GM12891 (cell line): ENCODE data around the gene ATP8A2.

Experiments used
- DNase-seq: peaks from one replicate; pipeline ENCODE4 v3.0.0; 2011; ENCODE audit warnings: low spot score; ENCODE audit not compliant: insufficient read length
- FAIRE-seq: peaks from 2 replicates; lab custom pipeline; 2011; peaks lifted over from hg19 to GRCh38; lab: Jason Lieb, UNC
- PAX5 ChIP-seq: IDR thresholded peaks from 2 replicates; pipeline ENCODE4 v1.6.1; 2011; ENCODE audit warnings: low read length, moderate library complexity, mild to moderate bottlenecking; ENCODE audit not compliant: insufficient read depth, severe bottlenecking
- POLR2A ChIP-seq: IDR thresholded peaks from 2 replicates; pipeline ENCODE4 v1.6.1; 2011; ENCODE audit warnings: low read depth, low read length, control low read depth
- POLR2AphosphoS5 ChIP-seq: IDR thresholded peaks from 2 replicates; pipeline ENCODE4 v1.6.1; 2011; ENCODE audit warnings: low read depth, low read length, control low read depth
- POU2F2 ChIP-seq: IDR thresholded peaks from 2 replicates; pipeline ENCODE4 v1.6.1; 2011; ENCODE audit warnings: low read depth, mild to moderate bottlenecking, control low read depth, low read length, moderate library complexity
- SPI1 ChIP-seq: IDR thresholded peaks from 2 replicates; pipeline ENCODE4 v1.6.1; 2011; ENCODE audit warnings: low read depth, low read length, control low read depth
- TAF1 ChIP-seq: IDR thresholded peaks from 2 replicates; pipeline ENCODE4 v1.6.1; 2011; ENCODE audit warnings: low read depth, low read length, control low read depth

Gene ATP8A2

GRCh38 chr13:25453850-25454365, 82.1 kb downstream of the ATP8A2 start:
- DNase-seq (no peak), FAIRE-seq (no peak)

GRCh38 chr13:25455146-25455545, 83.4 kb downstream of the ATP8A2 start:
- no peak for DNase-seq
- no peak for TF ChIP-seq POLR2A
- TF ChIP-seq POLR2AphosphoS5 = no peak
- FAIRE-seq = no peak

More at GRCh38 chr13:25453850-25454365, 82.1 kb downstream of the ATP8A2 start:
- TF ChIP-seq TAF1 (no peak), PAX5 (no peak), SPI1 (no peak), POU2F2 (no peak), POLR2AphosphoS5 (no peak), POLR2A (no peak)

GRCh38 chr13:25457566-25457965, 85.8 kb downstream of the ATP8A2 start:
- TF ChIP-seq POLR2A (no peak), SPI1 (no peak), POLR2AphosphoS5 (no peak), PAX5 (no peak), TAF1 (no peak), POU2F2 (no peak)
- FAIRE-seq = no peak

GRCh38 chr13:25462301-25463125, 90.7 kb downstream of the ATP8A2 start:
- DNase-seq (no peak), FAIRE-seq (no peak)
- no peak for TF ChIP-seq TAF1
- TF ChIP-seq SPI1 = no peak
- no peak for TF ChIP-seq POU2F2
- TF ChIP-seq POLR2A = no peak
- no peak for TF ChIP-seq PAX5
- no peak for TF ChIP-seq POLR2AphosphoS5

More at GRCh38 chr13:25457566-25457965, 85.8 kb downstream of the ATP8A2 start:
- DNase-seq = no peak

- FAIRE-seq (no peak), DNase-seq (no peak)
- TF ChIP-seq POLR2AphosphoS5 = no peak
- TF ChIP-seq POLR2A = no peak
- no peak for TF ChIP-seq TAF1
- no peak for TF ChIP-seq SPI1
These were observed 91.7 kb downstream of the ATP8A2 start for GRCh38 chr13:25463496-25463895.

- DNase-seq = no peak
- no peak for FAIRE-seq
- TF ChIP-seq POU2F2 (no peak), POLR2AphosphoS5 (no peak)
These were observed 95.1 kb downstream of the ATP8A2 start for GRCh38 chr13:25466880-25467279.

GRCh38 chr13:25468325-25469168, 96.8 kb downstream of the ATP8A2 start:
- peak; percentile 29 for DNase-seq
- no peak for FAIRE-seq
- TF ChIP-seq TAF1 = no peak
- TF ChIP-seq POLR2A = no peak
- TF ChIP-seq POU2F2 = no peak
- TF ChIP-seq SPI1 = no peak
- TF ChIP-seq POLR2AphosphoS5 = no peak
- TF ChIP-seq PAX5 = no peak

GRCh38 chr13:25469169-25469525, 97.4 kb downstream of the ATP8A2 start:
- no peak for TF ChIP-seq TAF1
- FAIRE-seq = no peak
- DNase-seq = no peak

GRCh38 chr13:25473864-25474263, 102.1 kb downstream of the ATP8A2 start:
- FAIRE-seq (no peak), DNase-seq (no peak)
- TF ChIP-seq TAF1 = no peak
- TF ChIP-seq PAX5 = no peak
- TF ChIP-seq POLR2A = no peak
- TF ChIP-seq POU2F2 = no peak
- TF ChIP-seq SPI1 = no peak
- no peak for TF ChIP-seq POLR2AphosphoS5
